Activated effector memory CD4-positive, alpha-beta T cell treated with anti-CD3 and anti-CD28 coated beads, Interleukin-2, amount 50 U/mL, for 16 hours (primary cell): ENCODE measurements around the gene TREML2.
"Not testable (repeated sequence)": the region's sequence is repeated elsewhere in the genome, so short reads cannot be mapped to it uniquely, and the experiment has no call there.

ENCODE experiments used
- DNase-seq: peaks from one replicate; pipeline ENCODE4 v3.0.0-alpha.2; 2020

The TREML2 gene, protein sequence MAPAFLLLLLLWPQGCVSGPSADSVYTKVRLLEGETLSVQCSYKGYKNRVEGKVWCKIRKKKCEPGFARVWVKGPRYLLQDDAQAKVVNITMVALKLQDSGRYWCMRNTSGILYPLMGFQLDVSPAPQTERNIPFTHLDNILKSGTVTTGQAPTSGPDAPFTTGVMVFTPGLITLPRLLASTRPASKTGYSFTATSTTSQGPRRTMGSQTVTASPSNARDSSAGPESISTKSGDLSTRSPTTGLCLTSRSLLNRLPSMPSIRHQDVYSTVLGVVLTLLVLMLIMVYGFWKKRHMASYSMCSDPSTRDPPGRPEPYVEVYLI

DNA sequence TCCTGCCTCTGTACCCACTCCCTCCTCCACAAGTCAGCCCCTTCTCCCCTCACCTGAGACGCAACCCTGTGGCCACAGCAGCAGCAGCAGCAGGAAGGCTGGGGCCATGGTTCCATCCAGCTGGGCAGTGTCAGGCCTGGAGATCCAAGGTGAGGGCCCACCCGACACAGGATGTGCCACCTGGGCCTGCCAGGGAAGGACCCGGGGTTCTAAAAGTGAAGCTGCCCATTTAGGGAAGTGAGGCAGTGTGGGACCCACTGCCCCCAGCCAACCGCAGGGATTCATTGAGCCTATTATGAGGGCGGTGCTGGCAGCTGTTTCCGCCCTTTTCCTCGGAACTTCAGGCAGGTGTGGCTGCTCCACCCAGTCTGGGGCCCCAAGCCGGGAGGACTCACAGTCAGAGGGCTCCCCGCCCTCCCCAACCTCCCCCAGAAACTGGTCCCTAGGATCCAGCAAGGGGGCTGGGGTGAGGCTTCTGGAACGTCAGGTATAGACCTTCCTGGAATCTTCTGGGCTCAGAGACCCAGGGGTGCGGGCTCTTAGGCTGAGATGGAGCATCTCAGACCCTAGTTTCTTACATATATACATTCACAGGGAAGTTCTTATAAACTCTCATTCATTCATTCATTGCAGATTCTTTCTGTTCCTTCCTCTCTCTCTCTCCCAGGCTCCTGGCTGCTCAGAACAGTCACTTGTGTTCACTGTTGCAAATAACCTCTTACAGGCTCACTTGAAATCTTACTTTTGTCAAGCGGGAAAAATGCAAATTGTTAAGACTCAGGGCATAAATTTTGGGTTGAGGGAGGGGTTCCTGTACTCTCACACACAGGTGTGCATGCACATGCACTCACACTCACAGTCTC is at the start of gene TREML2:
TREML2 (minus strand) TSS at position 249 of the 863 bp plus-strand sequence; CDS start at position 108, 141 bp downstream.
- DNase-seq = no peak

GRCh38 chr6:41247882-41248705 is 47.1 kb upstream of the TREML2 start:
- DNase-seq = no peak

GRCh38 chr6:41247288-41247865 is 46.4 kb upstream of the TREML2 start:
- DNase-seq = no peak

DNA sequence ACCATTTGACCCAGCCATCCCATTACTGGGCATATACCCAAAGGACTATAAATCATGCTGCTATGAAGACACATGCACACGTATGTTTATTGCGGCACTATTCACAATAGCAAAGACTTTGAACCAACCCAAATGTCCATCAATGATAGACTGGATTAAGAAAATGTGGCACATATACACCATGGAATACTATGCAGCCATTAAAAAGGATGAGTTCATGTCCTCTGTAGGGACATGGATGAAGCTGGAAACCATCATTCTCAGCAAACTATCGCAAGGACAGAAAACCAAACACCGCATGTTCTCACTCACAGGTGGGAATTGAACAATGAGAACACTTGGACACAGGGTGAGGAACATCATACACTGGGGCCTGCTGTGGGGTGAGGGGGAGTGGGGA is 45.6 kb upstream of the TREML2 start:
- DNase-seq = not testable (repeated sequence)

GRCh38 chr6:41239467-41240159 is 38.7 kb upstream of the TREML2 start:
- no peak for DNase-seq

DNA sequence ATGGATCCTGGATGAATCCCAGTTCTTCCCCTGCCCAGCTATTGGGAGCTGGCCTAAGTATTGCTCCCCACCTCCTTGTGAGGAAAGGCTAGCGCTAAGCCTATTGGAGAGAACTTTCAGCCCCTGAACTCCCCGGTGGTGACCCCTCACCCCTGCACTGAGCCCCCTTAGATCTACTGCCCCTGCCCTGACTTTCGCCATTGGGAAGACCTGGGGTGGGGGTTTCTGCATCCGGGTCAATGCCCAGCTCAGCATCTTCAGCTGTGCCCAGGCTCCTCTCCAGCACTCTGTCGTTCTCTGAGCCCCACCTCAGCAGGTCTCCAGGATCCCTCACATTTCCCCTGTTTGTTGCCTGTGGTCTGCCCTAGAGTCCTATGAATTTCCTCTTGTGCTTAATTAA is 36.2 kb upstream of the TREML2 start:
- no peak for DNase-seq

DNA sequence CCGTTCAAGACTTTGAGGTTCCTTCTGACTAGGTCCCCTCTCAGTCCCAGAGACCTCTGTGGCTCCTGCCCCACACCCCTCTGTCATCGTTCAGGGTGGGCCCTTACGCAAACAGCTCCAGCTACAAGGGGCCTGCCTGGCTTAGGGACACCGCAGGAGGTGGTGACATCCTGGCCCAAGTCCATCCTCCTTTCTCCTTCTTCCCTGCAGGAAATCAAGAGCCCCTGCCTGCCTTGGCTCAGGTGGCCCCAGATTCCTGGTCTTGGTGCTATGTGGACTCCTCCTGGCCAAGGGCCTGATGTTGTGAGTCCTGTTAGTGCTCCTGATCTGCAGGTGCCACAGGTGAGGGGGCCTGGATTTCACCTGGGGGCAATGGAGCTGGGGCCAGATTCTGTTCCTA is 35.3 kb upstream of the TREML2 start:
- no peak for DNase-seq

DNA sequence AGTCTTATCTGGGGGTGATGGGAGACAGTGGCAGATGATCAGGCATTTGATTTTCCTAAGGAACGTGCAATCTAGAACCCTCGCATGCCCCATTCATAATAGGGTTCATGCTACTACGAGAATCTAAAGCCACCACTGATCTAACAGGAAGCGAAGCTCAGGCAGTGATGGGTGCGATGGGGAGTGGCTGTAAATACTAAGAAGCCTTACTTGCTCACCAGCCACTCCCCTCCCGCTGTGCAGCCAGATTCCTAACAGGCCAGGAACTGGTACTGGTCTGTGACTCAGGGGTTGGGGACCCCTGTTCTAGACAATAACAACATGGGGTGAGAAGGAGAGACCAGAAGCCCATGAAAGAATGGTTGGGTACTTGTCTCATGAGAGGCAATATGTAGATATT is 31.7 kb upstream of the TREML2 start:
- DNase-seq = no peak

- no peak for DNase-seq
Observed at GRCh38 chr6:41231246-41231645, 30.3 kb upstream of the TREML2 start.

DNA sequence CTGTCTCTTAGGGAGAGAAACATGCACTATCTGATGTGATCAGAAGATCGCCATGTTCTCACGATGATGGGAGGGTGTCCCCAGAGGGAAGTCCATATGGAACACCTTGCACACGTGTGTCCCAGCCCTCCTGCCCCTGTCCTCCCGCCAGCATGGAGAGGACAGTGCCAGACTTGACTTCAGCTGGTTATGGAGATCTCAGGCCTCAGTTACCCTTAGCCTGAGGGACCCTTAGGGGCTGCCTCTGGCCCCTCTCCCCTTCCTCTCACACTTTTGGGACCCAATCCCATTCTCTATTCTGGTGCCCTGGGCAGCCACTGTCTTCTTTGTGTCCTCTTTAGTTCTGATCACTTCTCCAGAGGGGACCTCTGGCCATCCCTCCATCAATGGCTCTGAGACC is 28.8 kb upstream of the TREML2 start:
- DNase-seq = no peak

- no peak for DNase-seq
Observed at GRCh38 chr6:41228616-41229015, 27.7 kb upstream of the TREML2 start.

- DNase-seq = no peak
Observed at GRCh38 chr6:41228096-41228495, 27.1 kb upstream of the TREML2 start, which contains the start of gene TREML4. TREML4 (plus strand) TSS chr6:41228349; CDS start chr6:41228428, 79 bp downstream.

DNA sequence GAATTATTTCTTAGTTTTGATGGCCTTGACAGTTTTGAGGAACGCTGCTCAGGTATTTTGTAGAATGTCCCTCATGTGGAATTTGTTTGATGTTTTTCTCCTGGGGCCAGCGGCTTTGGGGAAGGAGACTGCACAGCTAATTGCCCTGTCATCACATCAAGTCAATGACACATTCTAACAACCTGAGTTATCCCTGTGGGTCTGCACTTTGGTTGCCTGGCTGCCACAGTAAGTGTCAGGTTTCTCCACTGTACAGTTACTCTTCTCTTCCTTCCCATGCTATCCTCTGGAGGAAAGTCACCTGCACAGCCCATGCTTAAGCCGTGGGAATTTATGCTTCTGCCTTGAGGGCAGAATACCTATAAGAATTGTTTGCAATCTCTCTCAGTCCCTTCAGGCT is 25.8 kb upstream of the TREML2 start:
- DNase-seq = no peak

- DNase-seq = no peak
Observed at GRCh38 chr6:41224800-41225199, 23.9 kb upstream of the TREML2 start.

GRCh38 chr6:41222513-41222912 is 21.6 kb upstream of the TREML2 start:
- no peak for DNase-seq

DNA sequence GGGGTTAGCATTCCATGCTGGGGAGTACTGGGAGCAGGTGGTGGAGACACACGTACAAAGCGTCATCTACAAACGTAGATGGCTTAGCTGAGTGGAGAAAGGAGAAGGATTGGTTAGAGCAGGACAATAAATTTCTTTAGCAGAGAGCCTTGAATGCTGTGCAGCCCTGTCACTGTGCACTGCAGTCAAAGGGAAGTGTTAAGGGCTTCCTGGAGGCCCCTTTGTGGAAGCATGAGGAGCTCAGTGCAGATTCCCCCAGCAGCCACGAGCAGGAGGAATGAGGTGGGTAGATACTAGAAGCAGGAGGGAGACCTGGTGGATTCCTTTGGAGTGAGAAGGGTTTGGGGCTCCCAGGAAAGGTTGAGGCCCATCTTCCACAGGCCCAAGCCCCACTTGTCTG is 21.1 kb upstream of the TREML2 start:
- no peak for DNase-seq

DNA sequence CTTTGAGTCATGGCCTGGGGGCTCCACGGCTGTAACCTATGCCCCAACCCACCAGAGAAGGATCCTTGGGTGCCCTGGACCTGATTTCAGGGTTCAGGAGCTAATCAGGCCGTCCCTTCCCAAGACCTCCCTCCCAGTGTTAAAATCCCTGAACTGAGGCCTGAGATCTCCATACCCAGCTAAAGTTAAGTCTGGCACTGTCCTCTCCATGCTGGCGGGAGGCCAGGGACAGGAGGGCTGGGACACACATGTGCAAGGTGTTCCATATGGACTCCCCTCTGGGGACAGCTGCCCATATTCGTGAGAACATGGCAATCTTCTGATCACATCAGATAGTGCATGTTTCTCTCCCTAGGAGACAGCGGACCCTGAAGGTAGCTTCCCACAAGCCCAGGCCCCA is 15.7 kb upstream of the TREML2 start:
- no peak for DNase-seq

GRCh38 chr6:41215777-41216176 is 14.8 kb upstream of the TREML2 start:
- no peak for DNase-seq

DNA sequence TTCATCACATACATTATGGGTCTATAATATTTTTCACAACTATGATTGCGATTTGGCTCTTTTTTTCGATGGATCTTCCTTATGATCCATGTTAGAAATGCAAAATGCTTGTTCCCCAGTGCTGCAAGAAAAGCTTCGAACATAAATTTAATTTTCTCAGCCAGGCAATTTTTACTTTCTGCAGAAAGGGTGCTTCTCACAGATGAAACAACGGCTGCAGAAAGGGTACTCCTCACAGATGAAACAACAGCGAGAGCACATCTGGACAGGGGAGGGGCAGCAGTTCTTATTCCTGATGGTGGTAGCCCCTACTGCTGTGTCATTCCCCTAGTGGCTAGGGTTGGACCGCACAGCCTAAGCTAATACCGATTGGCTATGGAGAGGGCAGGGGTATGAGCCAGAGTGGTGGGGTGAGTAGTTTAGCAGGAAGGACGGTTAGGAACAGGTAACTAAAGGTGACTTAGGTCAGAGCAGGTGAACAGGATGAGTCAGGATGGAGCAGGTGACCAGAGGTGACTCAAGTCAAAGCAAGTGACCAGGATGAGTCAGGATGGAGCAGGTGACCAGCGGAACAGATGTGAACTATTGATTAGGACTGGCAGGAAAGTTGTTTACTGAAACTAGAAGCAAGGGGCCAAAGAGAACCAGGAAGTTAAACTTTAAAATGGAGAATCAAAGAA is 13.8 kb upstream of the TREML2 start:
- no peak for DNase-seq

GRCh38 chr6:41209547-41210320 is 8.8 kb upstream of the TREML2 start:
- no peak for DNase-seq
